D721Med (cell line): ENCODE results near the gene DGKZ.

ENCODE experiments used
- DNase-seq: peaks from one replicate; pipeline ENCODE4 v3.0.0; 2011; ENCODE audit warnings: low spot score; ENCODE audit not compliant: insufficient read length
- FAIRE-seq: peaks from 2 replicates; lab custom pipeline; 2011; peaks lifted over from hg19 to GRCh38; lab: Jason Lieb, UNC
- TF ChIP-seq, protein P1 (sequence below): IDR thresholded peaks from 2 replicates; pipeline ENCODE4 v1.5.1; 2012; ENCODE audit warnings: mild to moderate bottlenecking, control low read depth; ENCODE audit not compliant: insufficient read depth; ENCODE audit errors: missing control alignments

The DGKZ gene

DNA sequence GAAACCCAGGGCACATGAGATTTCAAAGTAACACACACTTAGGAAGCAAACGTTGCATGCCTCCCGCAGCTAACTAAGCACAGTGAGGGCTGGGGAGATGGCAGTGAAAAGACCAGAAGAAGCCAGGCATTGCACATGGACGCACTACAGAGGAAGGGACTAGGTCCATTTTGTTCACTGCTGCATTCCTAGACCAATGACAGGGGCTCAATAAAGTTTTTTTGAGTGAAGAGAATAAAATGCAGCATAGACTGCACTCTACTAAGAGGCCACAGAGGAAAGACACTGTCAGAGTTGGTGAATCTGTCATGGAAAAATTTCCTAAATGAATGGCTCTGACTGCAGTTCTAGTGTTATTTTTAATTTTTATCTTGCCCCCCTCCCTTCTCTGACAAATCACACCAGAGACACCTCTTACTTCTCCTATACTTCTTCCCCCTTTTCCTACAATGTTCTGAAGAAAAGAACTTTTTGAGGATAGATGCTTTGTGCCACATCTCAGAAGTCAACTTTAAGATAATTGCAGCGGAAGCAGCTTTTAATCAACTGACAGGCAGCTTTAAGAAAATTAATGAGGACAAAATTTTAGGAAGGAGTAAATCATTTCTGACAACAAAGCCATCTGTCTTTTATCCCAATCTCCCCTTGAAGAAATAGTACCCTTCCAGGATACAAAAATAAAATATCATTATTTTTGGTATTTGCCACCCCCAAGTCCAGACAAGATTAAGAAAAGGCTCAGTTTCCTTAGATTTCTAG is 79.1 kb downstream of the DGKZ start:
- no peak for FAIRE-seq
- TF ChIP-seq, protein P1, sequence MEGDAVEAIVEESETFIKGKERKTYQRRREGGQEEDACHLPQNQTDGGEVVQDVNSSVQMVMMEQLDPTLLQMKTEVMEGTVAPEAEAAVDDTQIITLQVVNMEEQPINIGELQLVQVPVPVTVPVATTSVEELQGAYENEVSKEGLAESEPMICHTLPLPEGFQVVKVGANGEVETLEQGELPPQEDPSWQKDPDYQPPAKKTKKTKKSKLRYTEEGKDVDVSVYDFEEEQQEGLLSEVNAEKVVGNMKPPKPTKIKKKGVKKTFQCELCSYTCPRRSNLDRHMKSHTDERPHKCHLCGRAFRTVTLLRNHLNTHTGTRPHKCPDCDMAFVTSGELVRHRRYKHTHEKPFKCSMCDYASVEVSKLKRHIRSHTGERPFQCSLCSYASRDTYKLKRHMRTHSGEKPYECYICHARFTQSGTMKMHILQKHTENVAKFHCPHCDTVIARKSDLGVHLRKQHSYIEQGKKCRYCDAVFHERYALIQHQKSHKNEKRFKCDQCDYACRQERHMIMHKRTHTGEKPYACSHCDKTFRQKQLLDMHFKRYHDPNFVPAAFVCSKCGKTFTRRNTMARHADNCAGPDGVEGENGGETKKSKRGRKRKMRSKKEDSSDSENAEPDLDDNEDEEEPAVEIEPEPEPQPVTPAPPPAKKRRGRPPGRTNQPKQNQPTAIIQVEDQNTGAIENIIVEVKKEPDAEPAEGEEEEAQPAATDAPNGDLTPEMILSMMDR: no peak

DNA sequence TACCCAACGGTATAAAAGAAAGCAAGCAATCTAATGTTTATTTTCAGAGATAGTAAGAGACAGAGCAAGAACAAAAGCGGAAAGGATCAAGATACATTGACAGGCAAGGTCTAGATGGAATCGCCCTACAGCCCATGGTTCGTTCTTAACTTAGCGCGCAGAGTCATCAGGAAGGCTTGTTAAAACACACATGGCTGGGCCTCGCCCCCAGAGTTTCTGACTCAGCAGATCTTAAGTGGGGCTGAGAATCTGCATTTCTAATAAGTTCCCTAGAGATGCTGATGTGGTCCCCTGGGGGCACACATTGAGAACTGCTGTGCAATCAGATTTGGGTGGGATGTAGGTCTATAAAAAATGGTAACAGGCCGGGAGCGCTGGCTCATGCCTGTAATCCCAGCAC is 80.1 kb downstream of the DGKZ start:
- TF ChIP-seq, protein P1: no peak
- no peak for DNase-seq
- FAIRE-seq: no peak

More for the DNA sequence above, 79.1 kb downstream of the DGKZ start:
- DNase-seq: no peak

DNA sequence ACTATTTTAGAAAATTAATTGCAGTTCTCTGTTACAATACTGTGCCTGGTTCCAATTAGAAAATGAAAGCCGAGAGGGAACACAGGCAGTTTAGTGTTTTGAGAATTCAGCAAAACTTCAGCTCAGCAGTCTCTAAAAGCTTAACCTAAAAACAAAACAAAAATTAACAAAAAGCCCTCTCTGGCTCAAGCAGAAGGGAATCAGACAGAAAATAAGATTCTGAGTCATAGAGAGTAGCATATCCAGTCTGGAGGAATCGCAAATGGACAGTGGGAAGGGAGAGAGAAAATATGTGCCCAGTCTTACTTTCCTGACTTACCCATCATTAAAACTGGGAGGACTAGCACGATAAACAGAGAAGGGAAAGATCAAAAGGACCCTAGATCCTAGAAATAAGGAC is 82.5 kb downstream of the DGKZ start:
- FAIRE-seq (no peak), DNase-seq (no peak)
- TF ChIP-seq, protein P1: no peak
